ENCODE measurements around the gene ANXA4.

DNA sequence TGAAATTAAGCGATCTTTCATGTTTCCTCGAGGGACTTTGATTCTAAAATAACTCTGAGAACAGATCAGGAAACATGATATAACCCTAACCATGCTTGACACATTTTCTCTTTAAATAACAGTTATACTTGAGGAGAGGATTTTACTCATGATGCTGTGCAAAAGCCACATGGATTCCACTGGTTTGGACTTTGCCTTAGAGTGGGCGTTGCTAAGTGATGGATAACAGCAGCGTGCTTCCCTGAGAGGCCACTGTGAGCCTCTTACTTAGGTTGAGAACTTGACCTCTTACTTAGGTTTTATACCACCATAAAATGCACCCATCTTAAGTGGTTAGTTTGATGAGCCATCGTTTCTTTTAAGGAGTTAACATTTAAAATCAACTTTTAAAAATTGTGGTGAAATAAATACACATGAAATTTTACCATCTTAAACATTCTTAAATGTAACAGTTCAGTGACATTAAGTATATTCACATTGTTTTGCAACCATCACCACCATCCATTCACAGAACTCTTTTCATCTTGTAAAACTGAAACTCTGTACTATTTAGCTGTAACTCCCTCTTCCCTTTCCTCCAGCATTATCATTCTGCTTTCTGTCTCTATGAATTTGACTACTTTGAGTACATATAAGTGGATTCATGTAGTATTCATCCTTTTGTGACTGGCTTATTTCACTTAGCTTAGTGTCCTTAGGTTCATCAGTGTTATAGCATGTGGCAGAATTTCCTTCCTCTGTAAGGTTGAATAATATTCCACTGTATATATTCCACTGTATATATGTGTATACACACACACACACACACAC is 22.6 kb downstream of the ANXA4 start:
- TF ChIP-seq EZH2phosphoT487 (IDR thresholded peaks at IDR 0.05) (no peak), EZH2 (IDR thresholded peaks at IDR 0.05) (no peak)
- TF ChIP-seq, protein P1, sequence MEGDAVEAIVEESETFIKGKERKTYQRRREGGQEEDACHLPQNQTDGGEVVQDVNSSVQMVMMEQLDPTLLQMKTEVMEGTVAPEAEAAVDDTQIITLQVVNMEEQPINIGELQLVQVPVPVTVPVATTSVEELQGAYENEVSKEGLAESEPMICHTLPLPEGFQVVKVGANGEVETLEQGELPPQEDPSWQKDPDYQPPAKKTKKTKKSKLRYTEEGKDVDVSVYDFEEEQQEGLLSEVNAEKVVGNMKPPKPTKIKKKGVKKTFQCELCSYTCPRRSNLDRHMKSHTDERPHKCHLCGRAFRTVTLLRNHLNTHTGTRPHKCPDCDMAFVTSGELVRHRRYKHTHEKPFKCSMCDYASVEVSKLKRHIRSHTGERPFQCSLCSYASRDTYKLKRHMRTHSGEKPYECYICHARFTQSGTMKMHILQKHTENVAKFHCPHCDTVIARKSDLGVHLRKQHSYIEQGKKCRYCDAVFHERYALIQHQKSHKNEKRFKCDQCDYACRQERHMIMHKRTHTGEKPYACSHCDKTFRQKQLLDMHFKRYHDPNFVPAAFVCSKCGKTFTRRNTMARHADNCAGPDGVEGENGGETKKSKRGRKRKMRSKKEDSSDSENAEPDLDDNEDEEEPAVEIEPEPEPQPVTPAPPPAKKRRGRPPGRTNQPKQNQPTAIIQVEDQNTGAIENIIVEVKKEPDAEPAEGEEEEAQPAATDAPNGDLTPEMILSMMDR (IDR thresholded peaks at IDR 0.05): no peak
